NCI-H146 treated with DMSO at 0.1 percent for 48 hours (cell line): Measurements from ENCODE around the gene PRDM5.
A peak's percentile ranks its signal among the peaks of the same experiment; 100 is the strongest.
"Not testable (repeated sequence)": the region's sequence is repeated elsewhere in the genome, so short reads cannot be mapped to it uniquely, and the experiment has no call there.

Source experiments
- DNase-seq: peaks from one replicate; lab custom pipeline; 2025; ENCODE audit not compliant: unreplicated experiment; lab: John Stamatoyannopoulos, UW

Gene PRDM5

DNA sequence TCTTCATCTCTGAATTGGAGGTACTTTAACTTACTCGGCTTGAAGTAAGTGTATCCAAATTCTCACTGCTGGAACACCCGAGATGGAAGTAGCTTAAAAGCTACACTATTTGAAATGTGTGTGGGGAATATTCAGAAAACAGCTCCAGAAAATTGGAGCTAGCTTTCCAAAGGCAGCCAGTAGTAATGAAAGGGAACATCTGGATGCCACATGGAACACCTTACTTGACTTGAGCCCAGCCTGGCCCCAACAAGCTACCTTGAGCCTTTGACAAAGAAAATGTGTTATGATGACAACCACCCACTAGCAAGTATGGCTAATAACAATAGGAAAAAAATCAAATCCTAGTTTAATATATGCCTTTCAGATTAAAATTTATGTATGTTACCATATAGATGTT, 161.5 kb downstream of the PRDM5 start:
- no peak for DNase-seq

DNA sequence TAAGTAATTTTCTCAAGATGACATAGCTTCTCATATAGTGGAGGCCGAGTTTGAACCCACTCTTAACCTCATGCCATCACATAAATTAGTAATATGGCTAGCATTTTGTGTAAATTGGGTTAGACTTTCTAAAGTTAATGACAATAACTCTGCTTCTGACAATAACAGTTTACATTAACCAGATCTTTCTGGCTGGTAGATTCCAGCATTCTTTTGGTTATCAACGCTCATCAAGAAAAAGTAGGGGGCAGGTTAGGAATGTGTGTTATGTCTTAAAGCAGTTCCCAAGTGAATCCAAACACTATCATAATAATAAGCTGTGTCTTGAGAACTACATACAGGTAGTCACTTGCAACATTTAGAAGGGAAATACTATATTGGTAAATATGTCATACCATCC, 162.5 kb downstream of the PRDM5 start:
- no peak for DNase-seq

DNA sequence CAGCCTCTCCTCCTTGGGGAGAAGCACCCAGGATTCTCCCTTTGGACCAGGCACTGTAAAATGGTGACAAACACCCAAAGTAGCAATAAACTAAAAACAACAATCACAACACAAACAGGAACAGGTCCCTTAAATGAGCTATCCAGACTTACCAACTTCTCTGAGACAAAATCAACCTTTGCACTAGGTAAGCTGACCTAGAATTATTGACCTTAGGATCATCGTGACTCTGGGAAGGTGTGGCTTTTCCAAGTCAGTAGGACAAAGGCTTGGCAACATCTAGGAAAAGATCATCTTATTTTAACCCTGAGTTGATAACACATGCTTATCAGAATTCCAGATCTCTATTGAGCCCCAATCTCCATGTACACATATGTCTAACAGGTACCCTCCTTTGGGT, 166.7 kb downstream of the PRDM5 start:
- no peak for DNase-seq

DNA sequence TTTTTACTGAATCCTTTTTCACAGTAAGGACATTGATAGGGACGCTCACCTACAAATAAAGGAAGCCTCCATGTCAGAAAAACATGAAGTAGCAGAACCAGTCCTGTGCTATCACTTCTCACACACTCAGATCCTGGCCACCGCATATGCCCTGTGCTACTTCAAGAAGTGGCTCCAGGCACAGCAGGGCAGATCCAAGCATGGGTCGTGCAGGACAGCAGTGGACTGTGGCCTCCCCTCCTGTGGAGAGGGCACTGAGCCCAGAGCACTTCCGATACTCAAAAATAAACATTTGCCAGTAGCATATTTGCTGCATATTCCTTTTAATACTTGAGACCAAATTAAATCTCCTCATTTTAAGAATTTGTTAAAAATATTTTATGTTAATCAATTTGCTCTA, 167.9 kb downstream of the PRDM5 start:
- peak; percentile 23 for DNase-seq

DNA sequence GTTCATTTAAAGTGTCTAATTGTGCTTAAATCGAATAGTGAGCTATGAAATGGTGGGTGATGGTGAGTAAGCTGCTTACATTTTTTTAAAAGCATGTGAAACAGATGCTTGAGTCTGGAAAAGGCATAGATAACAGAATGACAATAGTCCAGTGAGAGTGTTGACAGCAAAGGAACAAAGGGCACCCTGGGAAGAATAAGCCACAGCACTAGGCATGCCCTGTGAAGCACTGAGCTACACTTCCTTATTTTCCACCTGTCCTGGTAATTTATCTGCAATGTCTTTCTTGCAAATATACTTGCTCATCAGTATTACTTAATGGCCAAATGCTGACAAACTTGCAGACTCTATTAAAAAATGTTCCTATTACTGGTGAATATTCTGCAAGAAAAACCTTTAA, 168.7 kb downstream of the PRDM5 start:
- peak; percentile 82 for DNase-seq

DNA sequence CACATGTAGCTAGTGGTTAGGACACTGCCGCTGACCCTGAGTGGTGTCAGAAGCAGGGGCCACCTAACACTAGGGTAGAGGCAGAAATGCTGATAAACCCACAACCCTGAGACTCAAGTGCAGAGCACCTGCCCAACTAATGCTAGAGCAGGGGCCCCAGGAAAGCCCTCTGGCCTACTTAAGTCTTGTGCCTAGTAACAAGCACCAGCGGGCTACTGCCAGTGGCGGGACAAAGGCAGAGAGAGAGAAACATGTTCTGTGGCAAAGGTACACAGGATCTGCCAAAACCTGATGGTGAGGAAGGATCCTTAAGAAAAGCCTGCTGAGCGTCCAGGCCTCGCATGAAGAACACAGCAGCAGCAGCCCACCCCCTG, 172.4 kb downstream of the PRDM5 start:
- no peak for DNase-seq

DNA sequence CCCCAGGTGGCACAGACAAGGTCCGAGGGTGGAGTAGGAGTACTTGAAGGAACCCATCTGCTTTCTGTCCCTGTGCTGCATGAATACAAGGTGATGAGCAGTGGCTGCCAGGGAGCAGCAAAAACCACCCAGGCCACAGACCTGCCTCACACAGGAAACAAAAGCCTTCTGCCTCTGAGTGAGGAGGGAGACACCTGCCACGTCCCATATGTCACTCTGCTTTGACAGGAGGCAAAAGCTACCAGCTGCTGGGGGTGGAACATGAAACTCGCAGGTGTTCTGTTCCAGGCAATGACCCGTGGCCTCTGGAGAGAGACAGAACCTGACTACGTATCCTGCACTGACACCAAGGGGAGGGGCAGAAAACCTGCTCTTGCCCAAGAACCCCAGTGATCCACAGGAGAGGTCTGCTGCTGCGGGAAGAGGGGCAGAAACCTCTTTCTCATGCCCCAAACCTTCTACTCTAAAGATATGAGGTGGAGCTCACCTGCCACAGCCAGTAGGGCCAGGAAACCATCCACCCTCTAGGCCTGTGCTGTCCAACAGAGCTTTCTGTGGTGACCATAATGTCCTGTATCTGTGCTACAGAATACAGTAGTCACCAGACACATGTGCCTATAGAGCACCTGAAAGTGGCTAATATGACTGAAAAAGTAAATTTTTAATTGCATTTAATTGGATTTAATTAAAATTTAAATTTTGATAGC, 172.9 kb downstream of the PRDM5 start:
- peak; percentile 89 for DNase-seq

DNA sequence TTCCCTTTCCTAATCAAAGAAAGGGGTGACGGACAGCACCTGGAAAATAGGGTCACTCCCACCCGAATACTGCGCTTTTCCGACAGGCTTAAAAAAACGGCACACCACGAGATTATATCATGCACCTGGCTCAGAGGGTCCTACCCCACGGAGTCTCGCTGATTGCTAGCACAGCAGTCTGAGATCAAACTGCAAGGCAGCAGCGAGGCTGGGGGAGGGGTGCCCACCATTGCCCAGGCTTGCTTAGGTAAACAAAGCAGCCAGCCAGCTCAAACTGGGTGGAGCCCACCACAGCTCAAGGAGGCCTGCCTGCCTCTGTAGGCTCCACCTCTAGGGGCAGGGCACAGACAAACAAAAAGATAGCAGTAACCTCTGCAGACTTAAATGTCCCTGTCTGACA, 180.9 kb downstream of the PRDM5 start:
- not testable (repeated sequence) for DNase-seq

DNA sequence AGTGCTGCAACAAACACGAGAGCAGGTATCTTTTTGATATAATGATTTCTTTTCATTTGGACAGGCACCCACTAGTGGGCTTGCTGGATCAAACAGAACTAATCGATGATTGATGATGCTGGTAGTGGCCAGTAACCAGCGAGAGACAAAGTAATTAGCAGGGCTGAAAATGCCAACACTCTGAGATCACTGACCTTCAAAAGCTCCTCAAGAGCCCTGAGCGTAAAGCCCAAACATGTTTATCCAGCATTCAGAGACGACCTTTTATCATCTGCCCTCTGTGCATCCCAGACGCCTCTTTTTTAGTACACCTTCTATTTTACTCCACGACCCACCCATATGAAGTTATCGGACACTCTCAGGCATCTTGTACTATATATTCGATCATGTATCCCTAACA, 186.2 kb downstream of the PRDM5 start:
- no peak for DNase-seq

DNA sequence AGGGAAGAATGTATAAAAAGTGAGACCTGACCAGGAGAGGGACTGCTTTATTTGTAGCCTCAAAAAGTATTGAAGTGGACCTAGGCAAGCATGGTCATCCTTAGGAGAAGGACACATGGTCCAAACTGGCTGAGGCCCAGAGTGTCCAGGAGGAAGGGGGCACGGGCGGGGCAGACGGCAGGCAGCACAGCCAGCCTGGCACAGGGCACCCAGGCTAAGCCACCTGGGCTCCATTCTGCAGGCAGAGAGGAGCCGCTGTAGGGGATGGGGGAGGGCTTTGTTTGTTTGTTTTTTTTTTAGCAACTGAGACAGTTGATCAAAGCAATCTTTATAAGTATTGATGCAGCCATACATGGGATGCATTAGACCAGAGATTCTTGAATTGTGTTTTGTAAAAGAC, 188.6 kb downstream of the PRDM5 start:
- no peak for DNase-seq

DNA sequence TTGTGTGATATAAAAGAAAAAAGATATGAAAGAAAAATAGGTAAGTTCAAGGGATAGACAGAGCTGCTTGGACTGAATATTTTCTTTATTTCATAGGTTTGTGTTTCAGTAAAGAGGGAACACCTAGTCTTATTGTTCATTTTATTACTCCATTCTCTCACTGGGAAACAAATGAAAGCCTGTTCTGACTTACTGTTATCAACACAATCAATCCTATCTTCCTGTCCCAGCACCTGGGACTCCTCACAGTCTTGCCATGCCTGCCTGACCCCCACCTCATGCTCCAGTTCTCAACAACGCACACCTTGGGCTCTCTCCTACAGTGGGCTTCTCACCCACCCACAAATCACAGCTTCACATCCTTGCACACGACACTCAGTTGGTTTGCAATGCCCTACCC, 189.5 kb downstream of the PRDM5 start:
- no peak for DNase-seq

DNA sequence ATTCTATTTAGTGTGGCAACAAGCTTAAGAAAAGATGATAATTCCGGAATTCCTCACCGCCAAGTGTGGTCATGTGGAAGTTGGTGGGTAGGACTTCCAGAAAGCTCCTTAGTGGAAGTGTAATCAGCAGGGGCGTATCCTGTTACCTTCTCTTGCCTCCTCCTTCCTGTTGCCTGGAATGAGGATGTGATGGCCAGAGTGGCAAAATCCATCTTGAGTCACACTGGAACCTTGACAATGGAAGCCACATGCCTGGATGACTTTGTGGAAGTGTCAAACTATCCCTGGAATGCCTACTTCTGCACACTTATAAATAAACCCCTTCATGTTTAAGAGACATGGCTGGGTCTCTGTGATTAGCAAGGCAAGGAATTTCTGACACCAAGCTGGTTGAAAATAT, 191.0 kb downstream of the PRDM5 start:
- DNase-seq: no peak

DNA sequence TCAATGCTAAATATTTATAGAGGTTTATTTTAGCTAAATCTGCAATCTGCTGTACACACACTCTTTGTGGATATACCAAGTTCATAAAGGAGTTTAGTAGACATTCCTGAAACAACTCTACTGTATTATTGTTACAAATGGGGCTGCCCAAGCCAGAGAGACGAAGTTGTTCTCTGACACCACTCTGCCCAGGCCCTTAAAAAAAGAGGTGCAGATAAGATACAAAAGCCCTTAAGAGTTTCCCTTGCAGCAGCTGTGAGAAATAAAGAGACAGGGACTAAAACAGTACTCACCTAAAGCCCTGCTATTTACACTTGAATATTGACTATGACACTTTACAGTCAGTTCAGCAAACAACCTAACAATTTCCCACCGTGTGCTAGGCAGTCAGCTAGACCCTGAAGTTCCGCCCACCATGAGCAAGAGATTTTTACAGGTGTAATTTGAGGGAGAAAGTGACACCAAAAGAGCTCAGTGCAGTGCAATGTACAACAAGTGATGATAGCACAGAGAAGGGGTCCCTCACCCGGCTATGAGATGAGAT, 191.7 kb downstream of the PRDM5 start:
- DNase-seq: peak; percentile 31

DNA sequence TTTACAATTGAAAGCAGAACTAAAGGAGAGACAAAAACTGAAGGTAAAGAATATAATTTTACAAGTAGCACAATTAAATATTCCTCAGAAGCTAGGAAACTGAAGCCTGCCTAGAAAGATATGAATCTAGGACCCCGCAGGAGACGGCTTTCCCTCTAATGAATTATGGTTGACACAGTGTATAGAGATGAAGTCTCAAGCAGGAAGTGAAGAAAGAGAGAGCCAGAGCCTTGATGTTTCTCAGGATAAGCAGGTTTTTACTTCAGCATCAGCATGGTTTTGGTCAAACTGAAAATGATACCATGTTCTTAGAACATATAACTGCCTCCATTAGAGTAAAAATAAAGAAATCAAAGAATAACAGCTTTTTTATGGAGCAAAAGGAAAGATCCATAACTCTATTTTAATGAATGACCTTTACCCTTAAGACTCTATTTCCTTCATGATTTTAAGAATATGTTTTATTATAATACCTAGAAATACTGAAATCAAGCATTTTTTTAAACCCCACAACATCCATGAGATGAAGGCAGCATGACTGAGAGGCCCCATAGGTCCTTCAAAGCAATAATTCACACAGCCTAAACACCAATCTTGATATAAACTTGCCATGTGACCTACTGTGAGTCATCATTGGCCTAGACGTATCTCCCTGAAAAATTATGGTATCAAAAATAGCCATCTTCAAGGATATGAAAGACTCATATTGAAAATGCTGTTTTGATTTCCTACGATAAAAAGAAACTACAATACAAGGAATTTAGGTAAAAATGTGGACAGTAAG, 193.4 kb downstream of the PRDM5 start:
- DNase-seq: no peak

DNA sequence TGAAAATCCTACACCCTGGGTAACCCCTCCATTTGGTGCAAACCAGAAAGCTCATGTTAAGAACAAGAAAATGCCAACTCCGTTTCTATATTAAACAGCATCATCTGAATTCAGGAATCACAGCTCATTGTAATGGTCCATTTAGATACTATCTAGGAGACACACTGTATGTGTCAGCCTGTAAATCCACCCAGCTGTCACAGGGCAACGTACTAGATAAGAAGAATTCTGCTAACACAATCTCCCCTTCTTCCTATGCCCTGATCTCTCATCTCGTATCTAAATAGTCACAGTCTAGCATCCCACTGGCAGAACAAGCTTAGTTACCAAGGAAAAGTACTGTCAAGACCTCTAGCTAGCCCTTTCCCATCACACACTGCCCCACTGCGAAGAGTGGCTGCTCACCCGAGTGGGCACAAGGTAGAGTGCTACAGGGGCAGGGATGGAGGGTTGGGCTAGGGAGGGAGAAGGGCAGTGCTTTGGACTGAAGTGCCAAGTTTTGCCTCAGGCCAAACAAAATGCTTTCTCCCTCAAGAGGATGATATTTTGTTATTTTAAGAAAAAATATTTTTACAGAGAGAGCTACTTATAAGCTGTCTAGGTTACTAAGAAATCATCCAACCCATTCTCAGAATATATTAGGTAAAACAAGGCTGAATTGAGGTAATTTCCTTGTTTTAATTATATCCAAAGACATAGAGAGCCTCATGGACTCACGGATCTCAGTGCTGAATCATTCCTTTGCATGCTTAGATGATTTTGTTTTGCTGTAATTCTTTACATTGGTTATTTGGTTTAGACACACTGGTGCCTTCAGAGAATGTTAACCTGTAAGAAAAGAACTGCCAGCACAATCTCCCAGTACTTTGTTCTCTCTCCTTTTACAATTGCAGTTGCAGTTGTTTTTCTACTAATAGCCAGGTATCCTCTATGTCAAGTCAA, 196.6 kb downstream of the PRDM5 start:
- DNase-seq: no peak

DNA sequence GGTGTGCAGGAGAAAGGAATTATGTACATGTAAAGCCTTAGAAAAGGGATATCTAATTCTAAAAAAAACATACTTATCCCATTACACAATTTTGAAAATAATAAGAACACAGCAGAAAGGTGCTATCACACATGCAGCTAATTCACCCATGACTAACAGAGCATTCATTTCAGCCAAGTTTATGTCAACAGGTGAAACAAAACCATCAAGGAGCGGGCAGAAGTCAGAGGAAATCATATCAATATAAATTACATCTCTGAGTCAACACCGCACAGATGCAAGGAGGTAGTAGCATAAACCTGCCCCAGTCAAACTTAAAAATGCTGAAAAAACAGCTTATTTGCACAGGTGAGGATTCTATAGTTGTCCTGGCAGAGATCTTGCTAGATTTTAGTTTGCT, 197.9 kb downstream of the PRDM5 start:
- peak; percentile 68 for DNase-seq

DNA sequence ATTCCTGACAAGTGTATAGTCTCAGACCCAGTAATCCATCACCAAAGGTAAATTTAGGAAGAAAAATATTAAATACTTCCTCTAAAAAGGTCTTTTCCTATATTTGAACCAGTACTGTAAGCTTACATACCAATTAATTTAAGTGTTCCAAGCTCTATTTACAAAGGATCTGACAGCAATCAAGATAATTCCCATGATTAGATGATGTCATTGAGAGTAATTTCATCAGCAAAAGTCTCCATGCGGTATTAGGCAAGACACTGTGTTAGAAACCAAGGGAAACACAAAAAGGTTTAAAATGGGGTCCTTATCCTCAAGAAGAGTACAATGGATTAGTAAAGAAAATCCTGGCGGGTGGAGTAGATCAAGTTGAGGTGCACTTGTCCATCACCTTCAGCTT, 198.5 kb downstream of the PRDM5 start:
- peak; percentile 59 for DNase-seq

DNA sequence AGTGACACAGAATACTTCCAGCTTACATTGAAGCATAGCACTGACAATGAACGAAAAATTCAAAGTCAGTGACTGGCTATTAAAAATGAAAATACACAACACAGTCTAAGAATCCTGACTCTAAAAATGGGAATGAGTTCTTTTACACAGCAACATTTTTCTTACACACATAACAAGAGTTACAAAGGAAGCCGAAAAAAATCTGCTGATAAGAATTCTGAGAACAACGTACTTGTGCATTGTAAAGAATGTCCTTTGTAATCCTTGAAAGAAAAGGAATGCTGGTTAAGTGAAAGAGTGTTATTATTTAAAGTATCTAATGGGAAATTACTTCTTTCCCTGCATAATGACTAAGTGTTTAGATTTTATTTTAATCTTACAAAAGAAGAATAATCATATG, 199.4 kb downstream of the PRDM5 start:
- DNase-seq: no peak

DNA sequence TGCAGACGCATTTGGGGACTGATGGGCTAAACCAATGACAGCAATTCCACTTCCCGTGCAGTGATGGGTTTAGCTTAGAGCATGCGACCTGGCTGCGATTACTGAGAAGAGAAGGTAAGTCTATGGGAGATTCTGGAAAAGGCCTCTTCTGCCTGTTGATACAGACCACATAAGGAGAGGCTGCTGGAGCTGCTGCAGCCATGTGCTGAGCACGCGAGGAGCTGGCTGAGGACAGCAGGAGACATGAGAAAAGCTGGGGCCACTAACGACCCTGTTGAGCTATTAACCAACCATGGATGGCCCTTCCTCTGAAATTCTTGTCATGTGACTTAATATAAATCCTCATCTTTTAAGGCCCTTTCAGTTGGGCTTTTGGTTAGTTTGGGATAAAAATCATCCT, 199.9 kb downstream of the PRDM5 start:
- DNase-seq: no peak

DNA sequence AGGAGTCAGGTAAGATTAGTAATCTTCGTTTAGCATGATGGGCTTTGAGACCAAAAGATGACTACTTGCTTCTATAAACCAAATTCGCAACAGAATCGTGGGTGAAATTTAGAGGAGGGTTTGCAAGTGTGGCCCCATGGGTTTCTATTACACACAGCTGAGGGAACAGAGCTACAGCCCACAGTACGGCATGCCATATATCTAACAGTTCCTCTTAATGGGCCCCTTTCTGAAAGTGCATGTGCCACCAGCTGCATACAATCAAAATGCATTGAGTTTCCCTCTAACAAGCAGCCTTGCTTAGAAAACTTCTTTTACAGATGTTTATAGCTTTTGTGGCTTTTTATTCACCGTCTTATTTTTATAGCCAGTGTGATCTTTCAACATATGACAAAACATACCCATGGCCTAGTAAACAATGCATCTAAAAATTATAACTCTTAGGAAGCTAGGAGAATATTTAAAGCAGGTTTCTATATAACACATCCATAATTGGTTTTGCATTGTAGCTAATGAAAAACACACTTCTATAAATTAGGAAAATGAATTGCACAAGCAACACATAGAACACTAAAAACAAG, 202.1 kb downstream of the PRDM5 start:
- DNase-seq: no peak

DNA sequence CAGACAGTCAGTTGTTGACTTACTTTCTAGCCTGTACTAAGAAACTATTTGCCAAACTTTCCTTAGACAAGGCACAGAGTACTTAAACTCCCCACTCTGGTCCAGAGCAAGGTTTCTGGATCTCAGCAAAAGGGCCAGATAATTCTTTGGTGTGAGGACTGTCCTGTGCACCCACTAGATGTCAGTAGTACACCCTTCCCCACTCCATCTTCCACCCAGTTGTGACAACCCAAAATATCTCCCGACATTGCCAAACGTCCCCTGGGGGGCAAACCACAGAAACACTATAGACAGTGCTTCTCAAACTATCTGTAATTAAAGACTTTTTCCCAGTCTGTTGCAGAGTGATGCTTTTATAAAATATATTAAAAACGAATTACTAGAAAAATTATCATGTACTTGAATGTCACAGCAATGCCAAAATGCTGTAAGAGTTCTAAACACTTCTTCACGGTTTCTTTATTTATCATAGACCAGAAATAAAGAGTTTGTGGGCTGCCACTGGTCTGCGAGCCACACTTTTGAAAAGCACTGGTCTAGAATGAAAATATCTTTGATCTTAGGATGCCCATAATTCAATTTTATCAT, 203.5 kb downstream of the PRDM5 start:
- peak; percentile 11 for DNase-seq
